ENCODE data around the gene MIS18A.

GRCh38 chr21:32237021-32237420 lies 41.8 kb downstream of the MIS18A start:
- TF ChIP-seq POLR2AphosphoS5 (IDR thresholded peaks at IDR 0.05; ENCODE audit: low read depth) (no peak), CREB1 (CRISPR knock-in tag; IDR thresholded peaks at IDR 0.05; ENCODE audit: low read depth) (no peak)
- TF ChIP-seq, protein P1, sequence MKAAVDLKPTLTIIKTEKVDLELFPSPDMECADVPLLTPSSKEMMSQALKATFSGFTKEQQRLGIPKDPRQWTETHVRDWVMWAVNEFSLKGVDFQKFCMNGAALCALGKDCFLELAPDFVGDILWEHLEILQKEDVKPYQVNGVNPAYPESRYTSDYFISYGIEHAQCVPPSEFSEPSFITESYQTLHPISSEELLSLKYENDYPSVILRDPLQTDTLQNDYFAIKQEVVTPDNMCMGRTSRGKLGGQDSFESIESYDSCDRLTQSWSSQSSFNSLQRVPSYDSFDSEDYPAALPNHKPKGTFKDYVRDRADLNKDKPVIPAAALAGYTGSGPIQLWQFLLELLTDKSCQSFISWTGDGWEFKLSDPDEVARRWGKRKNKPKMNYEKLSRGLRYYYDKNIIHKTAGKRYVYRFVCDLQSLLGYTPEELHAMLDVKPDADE (IDR thresholded peaks at IDR 0.05): no peak
